ENCODE data around the gene ACAP2. TPM values are rescaled to one million over a fixed set of nuclear protein-coding genes. Genes with fewer than 3 reads are reported as not detected.
"Not testable (repeated sequence)": the region's sequence is repeated elsewhere in the genome, so short reads cannot be mapped to it uniquely, and the experiment has no call there.

The ACAP2 gene
- total RNA-seq, 1 donor from 2014 or later, result 12.8 TPM

DNA sequence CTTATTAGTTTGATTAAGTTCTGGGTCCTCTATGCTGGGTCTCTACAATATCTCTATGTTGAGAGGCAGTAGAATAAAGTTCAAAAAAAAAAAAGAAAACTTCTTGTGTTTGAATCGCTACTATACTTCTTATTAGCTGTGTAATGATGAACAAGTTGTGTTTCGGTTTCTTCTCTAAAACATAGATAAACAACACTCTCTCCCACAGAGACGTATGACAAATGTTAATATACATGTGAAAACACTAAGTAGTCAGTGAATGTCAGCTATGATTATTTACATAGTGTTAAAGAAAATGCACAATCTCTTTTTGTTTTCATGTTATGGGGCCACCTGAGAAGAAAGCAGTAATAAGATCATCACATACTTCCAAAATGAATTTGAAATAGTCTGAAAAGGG, 45.3 kb downstream of the ACAP2 start:
- ATAC-seq (ENCODE audit: poor library complexity) (no peak), DNase-seq (no peak)
- intact Hi-C loops (cut with DNase I), result no loop called here

DNA sequence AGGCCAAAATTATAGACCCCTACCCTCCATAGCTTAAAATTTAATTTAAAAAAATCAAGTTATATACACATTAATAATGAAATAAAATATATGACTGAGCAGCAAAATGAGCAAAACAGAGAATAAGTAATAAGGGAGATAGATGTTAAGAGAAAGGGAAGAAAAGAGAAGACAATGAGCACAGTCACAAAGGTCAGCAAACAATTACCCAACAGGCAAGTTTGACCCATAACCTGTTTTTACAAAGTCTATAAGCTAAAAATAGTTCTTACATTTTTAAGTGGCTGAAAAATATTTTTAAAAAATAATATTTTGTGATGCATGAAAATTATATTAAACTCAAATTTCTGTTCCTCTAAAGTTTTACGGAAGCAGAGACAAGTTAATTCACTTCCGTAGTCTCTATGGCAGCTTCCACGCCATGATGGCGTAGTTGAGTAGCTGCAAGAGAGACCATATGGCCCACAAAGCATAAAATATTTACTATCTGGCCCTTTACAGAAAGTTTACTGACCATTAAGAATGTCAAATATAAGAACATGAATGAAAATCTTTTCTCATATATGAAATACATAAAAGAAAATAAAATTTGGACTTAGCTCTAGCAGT, 47.5 kb downstream of the ACAP2 start:
- DNase-seq, result no peak
- intact Hi-C loops (cut with DNase I), result no loop called here
- no peak for ATAC-seq (ENCODE audit: poor library complexity)

DNA sequence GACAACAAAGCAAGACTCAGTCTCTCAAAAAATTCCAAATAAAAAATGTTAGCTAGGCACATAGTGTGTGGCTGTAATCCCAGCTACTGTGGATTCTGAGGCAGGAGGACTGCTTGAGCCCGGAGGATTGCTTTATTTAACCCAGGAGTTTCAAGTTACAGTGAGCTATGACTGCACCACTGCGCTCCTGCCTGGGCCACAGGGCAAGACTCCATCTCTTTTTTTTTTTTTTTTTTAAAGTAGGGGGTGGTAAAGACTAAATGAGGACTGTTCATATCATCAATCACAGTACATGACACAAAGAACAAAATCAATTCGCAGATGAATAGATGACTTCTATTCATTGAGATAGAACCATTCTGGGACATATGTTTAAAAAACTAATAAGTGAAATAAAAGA, 48.1 kb downstream of the ACAP2 start:
- DNase-seq (no peak), ATAC-seq (ENCODE audit: poor library complexity) (no peak)
- intact Hi-C loops (cut with DNase I), result no loop called here

GRCh38 chr3:195394024-195394423, 48.8 kb downstream of the ACAP2 start:
- DNase-seq (no peak), ATAC-seq (ENCODE audit: poor library complexity) (no peak)
- intact Hi-C loops (cut with DNase I), result no loop called here

DNA sequence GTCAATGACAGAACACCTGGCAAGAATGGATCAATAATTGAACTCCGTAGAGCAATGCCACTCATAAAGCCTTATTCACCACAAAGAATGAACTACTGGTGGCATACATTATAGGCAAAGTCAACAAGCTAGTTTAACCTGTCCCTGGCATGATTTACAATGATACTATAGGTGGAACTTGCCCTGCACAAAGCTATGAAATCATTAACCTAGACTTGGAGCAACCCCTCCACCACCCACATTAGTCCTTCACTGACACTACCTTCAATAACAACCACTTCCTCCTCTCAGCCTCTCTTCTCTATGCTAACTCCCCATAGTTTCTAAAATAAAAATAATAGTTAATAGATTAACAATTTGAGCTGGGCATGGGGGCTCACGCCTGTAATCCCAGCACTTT, 54.4 kb downstream of the ACAP2 start:
- DNase-seq, result no peak
- no peak for ATAC-seq (ENCODE audit: poor library complexity)
- intact Hi-C loops (cut with DNase I), result no loop called here

DNA sequence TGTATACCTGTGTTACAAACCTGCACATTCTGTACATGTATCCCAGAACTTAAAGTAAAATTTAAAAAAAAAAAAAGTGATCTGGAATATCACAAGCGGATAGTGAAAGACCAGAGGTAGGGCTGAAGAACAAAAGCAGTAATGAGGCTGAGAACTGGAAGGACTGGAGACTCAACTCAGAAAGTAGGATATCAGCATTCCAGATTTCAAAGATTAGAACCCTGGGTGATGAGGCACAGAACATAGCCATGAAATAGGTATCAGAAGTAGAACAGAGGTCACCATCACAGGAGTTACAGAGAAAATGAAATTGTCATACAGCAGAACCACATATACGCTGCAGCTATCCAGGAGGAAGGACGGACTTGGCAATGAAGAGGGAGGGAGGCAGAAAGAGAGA, 56.1 kb downstream of the ACAP2 start:
- DNase-seq, result no peak
- intact Hi-C loops (cut with DNase I), result no loop called here
- ATAC-seq (ENCODE audit: poor library complexity), result no peak

DNA sequence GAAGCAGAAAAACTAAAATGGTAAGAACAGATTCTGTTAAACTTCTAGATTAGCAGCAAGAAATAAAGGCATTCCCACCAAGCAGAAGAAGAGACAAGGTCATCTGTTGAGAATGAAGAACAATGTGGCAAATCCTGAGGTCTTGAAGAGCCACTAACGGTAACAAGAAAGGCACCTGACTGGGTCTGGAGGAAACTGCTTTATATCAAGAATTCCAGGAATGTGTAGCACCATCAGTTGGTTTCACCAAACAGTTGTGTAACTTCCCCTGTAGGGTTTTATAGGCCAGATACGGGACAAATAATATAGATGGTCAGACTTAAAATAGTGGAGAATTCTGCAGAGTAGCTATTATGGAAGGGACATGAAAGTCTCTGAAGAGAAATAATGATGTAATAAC, 57.3 kb downstream of the ACAP2 start:
- ATAC-seq (ENCODE audit: poor library complexity) (no peak), DNase-seq (no peak)
- intact Hi-C loops (cut with DNase I), result no loop called here

GRCh38 chr3:195384952-195385351, 57.9 kb downstream of the ACAP2 start:
- intact Hi-C loops (cut with DNase I), result no loop called here
- no peak for ATAC-seq (ENCODE audit: poor library complexity)
- DNase-seq, result no peak

GRCh38 chr3:195372220-195372619, 70.6 kb downstream of the ACAP2 start:
- intact Hi-C loops (cut with DNase I), result no loop called here
- no peak for ATAC-seq (ENCODE audit: poor library complexity)
- no peak for DNase-seq

DNA sequence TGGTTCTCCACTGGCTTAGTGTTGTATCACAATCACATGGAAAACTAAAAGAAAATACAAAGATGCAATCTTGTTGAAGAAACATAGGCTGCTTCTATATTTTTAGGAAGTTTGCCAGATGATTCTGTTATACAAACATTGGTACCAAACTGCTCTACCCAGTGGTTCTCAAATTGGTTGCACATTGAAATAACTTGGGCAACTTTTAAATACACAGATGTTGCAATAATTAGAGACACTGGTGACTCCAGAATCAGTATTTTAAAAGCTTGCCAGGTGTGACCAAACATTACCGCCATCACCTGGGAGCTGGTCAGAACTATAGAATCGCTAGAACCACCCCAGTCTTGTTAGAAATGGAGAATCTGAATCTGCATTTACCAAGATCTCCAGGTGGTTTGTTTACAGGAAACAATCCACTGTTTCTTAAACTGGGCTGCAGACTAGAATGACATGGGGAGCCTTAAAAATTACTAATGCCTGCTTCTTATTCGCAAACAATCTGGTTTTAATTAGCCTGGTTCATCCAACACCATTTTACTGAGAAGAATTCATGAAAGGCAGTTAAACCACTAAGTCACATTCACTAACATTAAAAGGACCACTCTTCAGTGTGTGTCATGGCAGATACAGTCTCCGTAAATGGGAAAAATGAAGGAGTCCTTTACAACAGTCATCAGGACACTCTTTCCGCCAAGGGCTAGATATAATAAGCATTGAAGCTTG, 76.5 kb downstream of the ACAP2 start:
- DNase-seq (no peak), ATAC-seq (ENCODE audit: poor library complexity) (no peak)
- intact Hi-C loops (cut with DNase I), result no loop called here

- ATAC-seq (ENCODE audit: poor library complexity), result no peak
- no peak for DNase-seq
- intact Hi-C loops (cut with DNase I), result no loop called here
Measured at GRCh38 chr3:195365371-195365770, 77.4 kb downstream of the ACAP2 start.

- ATAC-seq (ENCODE audit: poor library complexity); DNase-seq; intact Hi-C loops (cut with DNase I): not testable (repeated sequence)
Measured at GRCh38 chr3:195357797-195358196, 85.0 kb downstream of the ACAP2 start.

GRCh38 chr3:195356151-195357086, 86.4 kb downstream of the ACAP2 start:
- DNase-seq (peak; percentile 78), ATAC-seq (ENCODE audit: poor library complexity) (peak; percentile 93)
- intact Hi-C loops (cut with DNase I), result no loop called here

- intact Hi-C loops (cut with DNase I); ATAC-seq (ENCODE audit: poor library complexity): not testable (repeated sequence)
Measured at GRCh38 chr3:195354009-195354408, 88.8 kb downstream of the ACAP2 start.

GRCh38 chr3:195352895-195353488, 89.8 kb downstream of the ACAP2 start:
- intact Hi-C loops (cut with DNase I), result no loop called here
- ATAC-seq (ENCODE audit: poor library complexity) (no peak), DNase-seq (no peak)

More at GRCh38 chr3:195354009-195354408, 88.8 kb downstream of the ACAP2 start:
- not testable (repeated sequence) for DNase-seq

- no peak for ATAC-seq (ENCODE audit: poor library complexity)
- intact Hi-C loops (cut with DNase I), result no loop called here
Measured at GRCh38 chr3:195348426-195349115, 94.2 kb downstream of the ACAP2 start.

GRCh38 chr3:195337747-195338146, 105.1 kb downstream of the ACAP2 start:
- intact Hi-C loops (cut with DNase I), result no loop called here
- ATAC-seq (ENCODE audit: poor library complexity), result no peak

More at GRCh38 chr3:195348426-195349115, 94.2 kb downstream of the ACAP2 start:
- no peak for DNase-seq

GRCh38 chr3:195334967-195335366, 107.9 kb downstream of the ACAP2 start:
- intact Hi-C loops (cut with DNase I), result no loop called here
- no peak for ATAC-seq (ENCODE audit: poor library complexity)
- no peak for DNase-seq

More at GRCh38 chr3:195337747-195338146, 105.1 kb downstream of the ACAP2 start:
- no peak for DNase-seq
